A549 (cell line): ENCODE results near the gene BRI3BP. TPM values are rescaled to one million over a fixed set of nuclear protein-coding genes. Genes with fewer than 3 reads are reported as not detected.

Experiments used
- ATAC-seq, 2 experiments: fragments of 200-7000 bp in 1 of 2; fragments of >200 bp in 1 of 2; cut with Nextera tagmentation in 1 of 2; cut with Tn5 transposase in 1 of 2; 3 replicates each; pipeline versions ENCODE4 v1.8.0 to v1.9.1; 2018 to 2020; ENCODE audit warnings: mild to moderate bottlenecking in 1 of 2, moderate library complexity in 1 of 2
- CTCF ChIA-PET: fragments of 300-600 bp; sonication (Branson Sonifier 250); formaldehyde crosslinking; extraction: SDS; loops from one replicate; lab custom pipeline; 2021; ENCODE audit warnings: antibody characterized with exemption, inconsistent platforms; lab: Yijun Ruan, JAX
- POLR2A ChIA-PET: fragments of 350-600 bp; formaldehyde crosslinking; extraction: SDS; loops from one replicate; lab custom pipeline; 2021; ENCODE audit warnings: antibody characterized with exemption, inconsistent platforms; lab: Yijun Ruan, JAX
- DNase-seq, 2 experiments: peaks; one replicate each; pipeline versions ENCODE4 v3.0.0 to v3.0.0-alpha.2; 2011 to 2016; ENCODE audit warnings: low read depth in 1 of 2, low spot score in 1 of 2
- FAIRE-seq: peaks from 2 replicates; lab custom pipeline; 2011; peaks lifted over from hg19 to GRCh38; lab: Jason Lieb, UNC
- H3K27ac ChIP-seq, 2 experiments: fragments of >200 bp; sonication (Bioruptor Twin); formaldehyde crosslinking; 3 replicates each; pipeline ENCODE4 v1.5.1; 2016 to 2017
- H3K4me1 ChIP-seq: fragments of >200 bp; sonication (Bioruptor Twin); formaldehyde crosslinking; 3 replicates; pipeline ENCODE4 v1.6.1; 2016
- H3K4me2 ChIP-seq: fragments of >200 bp; sonication (Bioruptor Twin); formaldehyde crosslinking; 3 replicates; pipeline ENCODE4 v1.6.1; 2016
- H3K4me3 ChIP-seq: fragments of >200 bp; sonication (Bioruptor Twin); formaldehyde crosslinking; 3 replicates; pipeline ENCODE4 v1.5.1; 2016
- H3K9me3 ChIP-seq: fragments of >200 bp; sonication (Bioruptor Twin); formaldehyde crosslinking; 3 replicates; pipeline ENCODE4 v1.6.1; 2016
- CEBPB ChIP-seq, 2 experiments: fragments of >200 bp in 1 of 2; sonication (Bioruptor Twin) in 1 of 2; formaldehyde crosslinking in 1 of 2; IDR thresholded peaks; 2 replicates each; pipeline ENCODE4 v1.6.1; 2012 to 2016
- EHF ChIP-seq: fragments of 250-450 bp; sonication (Bioruptor Pico); IDR thresholded peaks from 2 replicates; pipeline ENCODE4 v1.5.0; 2020; ENCODE audit warnings: mild to moderate bottlenecking
- EHMT2 ChIP-seq: fragments of 200-600 bp; sonication (generic); IDR thresholded peaks from 2 replicates; pipeline ENCODE4 v1.6.1; 2016; ENCODE audit warnings: antibody characterized with exemption, low read depth, mild to moderate bottlenecking, moderate library complexity
- EP300 ChIP-seq, 2 experiments: fragments of >200 bp; sonication (Bioruptor Twin); formaldehyde crosslinking; IDR thresholded peaks; 2 replicates in 1 of 2; 3 replicates in 1 of 2; pipeline ENCODE4 v1.6.1; 2016 to 2017
- ESRRA ChIP-seq: fragments of 150-350 bp; IDR thresholded peaks from 2 replicates; pipeline ENCODE4 v1.6.1; 2014; ENCODE audit warnings: mild to moderate bottlenecking, low read length, borderline replicate concordance
- FOSL2 ChIP-seq, 2 experiments: fragments of 450-650 bp in 1 of 2; fragments of >200 bp in 1 of 2; sonication (Bioruptor Twin) in 1 of 2; formaldehyde crosslinking; IDR thresholded peaks; 2 replicates each; pipeline versions ENCODE4 v1.5.0 to v1.6.1; 2016 to 2020; ENCODE audit warnings: mild to moderate bottlenecking in 1 of 2, moderate library complexity in 1 of 2
- HOXB13 ChIP-seq: fragments of 250-450 bp; sonication (Bioruptor Pico); IDR thresholded peaks from 2 replicates; pipeline ENCODE4 v1.5.0; 2020; ENCODE audit warnings: low read depth, mild to moderate bottlenecking, moderate library complexity
- JUN ChIP-seq, 2 experiments: fragments of >200 bp; sonication (Bioruptor Twin); formaldehyde crosslinking; IDR thresholded peaks; 2 replicates in 1 of 2; 3 replicates in 1 of 2; pipeline ENCODE4 v1.6.1; 2016 to 2017
- JUNB ChIP-seq: fragments of >200 bp; sonication (Bioruptor Twin); formaldehyde crosslinking; IDR thresholded peaks from 2 replicates; pipeline ENCODE4 v1.6.1; 2016
- KDM1A ChIP-seq: fragments of 200-600 bp; sonication (generic); IDR thresholded peaks from 2 replicates; pipeline ENCODE4 v1.6.1; 2016; ENCODE audit warnings: low read depth, mild to moderate bottlenecking
- MAFK ChIP-seq: fragments of 450-650 bp; IDR thresholded peaks from 2 replicates; pipeline ENCODE4 v1.6.1; 2014; ENCODE audit not compliant: partially characterized antibody
- MYC ChIP-seq: IDR thresholded peaks from 2 replicates; pipeline ENCODE4 v1.6.1; 2012; ENCODE audit warnings: mild to moderate bottlenecking, inconsistent platforms, low read length, improper control_type of control experiment, borderline replicate concordance
- NR3C1 ChIP-seq: fragments of >200 bp; sonication (Bioruptor Twin); formaldehyde crosslinking; IDR thresholded peaks from 3 replicates; pipeline ENCODE4 v1.6.1; 2017
- POLR2AphosphoS2 ChIP-seq: conservative IDR thresholded peaks from 2 replicates; pipeline ENCODE4 v1.6.1; 2012; ENCODE audit warnings: low read length, improper control_type of control experiment, inconsistent platforms
- RARB ChIP-seq: fragments of 250-450 bp; sonication (Bioruptor Pico); IDR thresholded peaks from 2 replicates; pipeline ENCODE4 v1.8.0; 2021; ENCODE audit warnings: mild to moderate bottlenecking, moderate library complexity
- REST ChIP-seq: fragments of 200-600 bp; sonication (generic); IDR thresholded peaks from 2 replicates; pipeline ENCODE4 v1.6.1; 2016; ENCODE audit warnings: antibody characterized with exemption, mild to moderate bottlenecking, moderate library complexity
- RNF2 ChIP-seq: fragments of 200-600 bp; sonication (generic); IDR thresholded peaks from 2 replicates; pipeline ENCODE4 v1.6.1; 2016; ENCODE audit warnings: low read depth, mild to moderate bottlenecking, antibody characterized with exemption, moderate library complexity, borderline replicate concordance
- SREBF2 ChIP-seq: fragments of 450-650 bp; IDR thresholded peaks from 2 replicates; pipeline ENCODE4 v1.6.1; 2014; ENCODE audit warnings: mild to moderate bottlenecking, moderate library complexity
- TFCP2L1 ChIP-seq: fragments of 250-450 bp; sonication (Bioruptor Pico); IDR thresholded peaks from 2 replicates; pipeline ENCODE4 v1.5.0; 2021; ENCODE audit warnings: mild to moderate bottlenecking
- ZC3H11A ChIP-seq: fragments of 450-650 bp; IDR thresholded peaks from 2 replicates; pipeline ENCODE4 v1.6.1; 2014; ENCODE audit warnings: antibody characterized with exemption, mild to moderate bottlenecking
- ZNF302 ChIP-seq: fragments of 250-450 bp; sonication (Bioruptor Pico); IDR thresholded peaks from 2 replicates; pipeline ENCODE4 v1.9.0; 2021; ENCODE audit warnings: inconsistent platforms, mild to moderate bottlenecking, moderate library complexity
- ZSCAN20 ChIP-seq: fragments of 250-450 bp; sonication (Bioruptor Pico); IDR thresholded peaks from 2 replicates; pipeline ENCODE4 v1.8.0; 2022; ENCODE audit warnings: mild to moderate bottlenecking, moderate library complexity
- WGBS: methylation state at CpG from one replicate; pipeline ENCODE4 v1.1.6; 2017; ENCODE audit errors: missing lambda C conversion rate; 5-methylcytosine and 5-hydroxymethylcytosine counted together
- polyA plus RNA-seq, 4 experiments: library from polyadenylated mRNA; depleted of rRNA in 3 of 4; stranded (reverse); fragments of >200 nt; fragmentation: RNase III in 1 of 4; extraction: RNeasy Plus Mini Kit Qiagen cat#74134 plus additional on column Dnase treatment in 1 of 4; gene quantifications; 2 replicates in 3 of 4; 3 replicates in 1 of 4; pipeline ENCODE4 v1.2.3, GENCODE V29; 2011 to 2017
- TF ChIP-seq, protein P1 (sequence below): fragments of >200 bp; sonication (Bioruptor Twin); formaldehyde crosslinking; IDR thresholded peaks from 2 replicates; pipeline ENCODE4 v1.6.1; 2016

The BRI3BP gene
- polyA plus RNA-seq, 2 of the 4 experiments (the other 2 are of a cell fraction) = 25.0 to 25.9 TPM

GRCh38 chr12:125068391-125068790 lies 74.9 kb downstream of the BRI3BP start:
- ATAC-seq (no peak), DNase-seq (no peak), FAIRE-seq (no peak)
- 89% methylated on average over 6 of the region's 6 CpGs for WGBS
- Histone ChIP-seq H3K4me2 (no peak overlapping the region), H3K27ac (no peak overlapping the region), H3K4me1 (peaks cover 10% of the 10 kb centered on the region; the same call in 2 of the 3 replicates), H3K4me3 (no peak overlapping the region), H3K9me3 (no peaks in the 10 kb centered on the region)
- ChIA-PET POLR2A (no interaction called here), CTCF (interaction anchor here (1.3 kb wide), 1 partner anchor 74 kb away, joined by 4 read pairs; no protein-coding TSS in a partner anchor)
- TF ChIP-seq RNF2 = no peak
- TF ChIP-seq SREBF2 = no peak
- no peak for TF ChIP-seq JUN (IDR thresholded peaks at IDR 0.05)
- no peak for TF ChIP-seq RARB
- no peak for TF ChIP-seq HOXB13
- TF ChIP-seq JUNB = no peak
- no peak for TF ChIP-seq NR3C1
- no peak for TF ChIP-seq KDM1A
- TF ChIP-seq ZSCAN20 (CRISPR knock-in tag) = no peak
- TF ChIP-seq EHMT2 = no peak
- no peak for TF ChIP-seq EHF (CRISPR knock-in tag)
- TF ChIP-seq EP300 (IDR thresholded peaks at IDR 0.05) = no peak
- TF ChIP-seq CEBPB (IDR thresholded peaks at IDR 0.05) = no peak
- TF ChIP-seq, protein P1, sequence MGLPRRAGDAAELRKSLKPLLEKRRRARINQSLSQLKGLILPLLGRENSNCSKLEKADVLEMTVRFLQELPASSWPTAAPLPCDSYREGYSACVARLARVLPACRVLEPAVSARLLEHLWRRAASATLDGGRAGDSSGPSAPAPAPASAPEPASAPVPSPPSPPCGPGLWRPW = no peak

GRCh38 chr12:125069616-125070015 lies 76.2 kb downstream of the BRI3BP start:
- Histone ChIP-seq H3K4me3 (no peak overlapping the region), H3K9me3 (no peaks in the 10 kb centered on the region), H3K4me1 (peaks cover 8% of the 10 kb centered on the region; the same call in 2 of the 3 replicates), H3K4me2 (no peak overlapping the region), H3K27ac (no peak overlapping the region)
- ChIA-PET CTCF (interaction anchor here (1.2 to 1.3 kb wide), 2 partner anchors 16 to 20 kb away, joined by 3 read pairs; no protein-coding TSS in a partner anchor), POLR2A (no interaction called here)
- ATAC-seq (no peak), FAIRE-seq (no peak), DNase-seq (no peak)
- WGBS = 80% methylated on average over 8 of the region's 8 CpGs
- no peak for TF ChIP-seq POLR2AphosphoS2
- TF ChIP-seq MYC = no peak
- TF ChIP-seq ESRRA = no peak
- no peak for TF ChIP-seq ZC3H11A
- TF ChIP-seq TFCP2L1 (CRISPR knock-in tag) = no peak
- no peak for TF ChIP-seq FOSL2 (IDR thresholded peaks at IDR 0.05)
- TF ChIP-seq FOSL2 (CRISPR knock-in tag; IDR thresholded peaks at IDR 0.05) = no peak
- TF ChIP-seq ZSCAN20 (CRISPR knock-in tag) = no peak
- no peak for TF ChIP-seq REST
- no peak for TF ChIP-seq ZNF302 (CRISPR knock-in tag)
- TF ChIP-seq MAFK = no peak
